GM19372 (cell line): ENCODE results near the gene MCM3AP.

Experiments used
- ATAC-seq: cut with Tn5 transposase; IDR thresholded peaks from one replicate; pipeline ENCODE4 v1.9.1; 2021; ENCODE audit warnings: mild to moderate bottlenecking, low read depth, moderate library complexity; ENCODE audit not compliant: unreplicated experiment

Gene MCM3AP

GRCh38 chr21:46284077-46284644 lies 1.2 kb downstream of the MCM3AP start:
- no peak for ATAC-seq

GRCh38 chr21:46274797-46275390 lies 10.5 kb downstream of the MCM3AP start:
- ATAC-seq = no peak

- no peak for ATAC-seq
Measured at GRCh38 chr21:46273341-46273740, 12.1 kb downstream of the MCM3AP start.

- no peak for ATAC-seq
Measured at GRCh38 chr21:46269466-46269865, 15.9 kb downstream of the MCM3AP start.

GRCh38 chr21:46268371-46268770 lies 17.0 kb downstream of the MCM3AP start:
- no peak for ATAC-seq

- ATAC-seq = no peak
Measured at GRCh38 chr21:46266946-46267345, 18.5 kb downstream of the MCM3AP start.

GRCh38 chr21:46265736-46266525 lies 19.5 kb downstream of the MCM3AP start:
- no peak for ATAC-seq

GRCh38 chr21:46264690-46265144 lies 20.7 kb downstream of the MCM3AP start:
- no peak for ATAC-seq

GRCh38 chr21:46264046-46264689 lies 21.2 kb downstream of the MCM3AP start:
- ATAC-seq = no peak

- ATAC-seq = no peak
Measured at GRCh38 chr21:46256501-46256994, 28.9 kb downstream of the MCM3AP start.

- ATAC-seq = no peak
Measured at GRCh38 chr21:46255758-46256337, 29.6 kb downstream of the MCM3AP start.

- no peak for ATAC-seq
Measured at GRCh38 chr21:46255166-46255565, 30.2 kb downstream of the MCM3AP start.

- no peak for ATAC-seq
Measured at GRCh38 chr21:46254208-46254975, 31.0 kb downstream of the MCM3AP start.

GRCh38 chr21:46253610-46254124 lies 31.7 kb downstream of the MCM3AP start:
- no peak for ATAC-seq

GRCh38 chr21:46252840-46253239 lies 32.6 kb downstream of the MCM3AP start:
- no peak for ATAC-seq

- ATAC-seq = no peak
Measured at GRCh38 chr21:46250146-46250725, 35.2 kb downstream of the MCM3AP start.

GRCh38 chr21:46248827-46249226 lies 36.6 kb downstream of the MCM3AP start:
- ATAC-seq = no peak

GRCh38 chr21:46248422-46248782 lies 37.0 kb downstream of the MCM3AP start:
- ATAC-seq = no peak

GRCh38 chr21:46247699-46248421 lies 37.6 kb downstream of the MCM3AP start:
- no peak for ATAC-seq
